A549 (cell line): ENCODE data around the gene UBE2S. TPM values are rescaled to one million over a fixed set of nuclear protein-coding genes. Genes with fewer than 3 reads are reported as not detected.

Experiments
- ATAC-seq, 2 experiments: fragments of 200-7000 bp in 1 of 2; fragments of >200 bp in 1 of 2; cut with Nextera tagmentation in 1 of 2; cut with Tn5 transposase in 1 of 2; 3 replicates each; pipeline versions ENCODE4 v1.8.0 to v1.9.1; 2018 to 2020; ENCODE audit warnings: mild to moderate bottlenecking in 1 of 2, moderate library complexity in 1 of 2
- CTCF ChIA-PET: fragments of 300-600 bp; sonication (Branson Sonifier 250); formaldehyde crosslinking; extraction: SDS; loops from one replicate; lab custom pipeline; 2021; ENCODE audit warnings: antibody characterized with exemption, inconsistent platforms; lab: Yijun Ruan, JAX
- POLR2A ChIA-PET: fragments of 350-600 bp; formaldehyde crosslinking; extraction: SDS; loops from one replicate; lab custom pipeline; 2021; ENCODE audit warnings: antibody characterized with exemption, inconsistent platforms; lab: Yijun Ruan, JAX
- DNase-seq, 2 experiments: peaks; one replicate each; pipeline versions ENCODE4 v3.0.0 to v3.0.0-alpha.2; 2011 to 2016; ENCODE audit warnings: low read depth in 1 of 2, low spot score in 1 of 2
- FAIRE-seq: peaks from 2 replicates; lab custom pipeline; 2011; peaks lifted over from hg19 to GRCh38; lab: Jason Lieb, UNC
- H3K27ac ChIP-seq, 2 experiments: fragments of >200 bp; sonication (Bioruptor Twin); formaldehyde crosslinking; 3 replicates each; pipeline ENCODE4 v1.5.1; 2016 to 2017
- H3K4me1 ChIP-seq: fragments of >200 bp; sonication (Bioruptor Twin); formaldehyde crosslinking; 3 replicates; pipeline ENCODE4 v1.6.1; 2016
- H3K4me2 ChIP-seq: fragments of >200 bp; sonication (Bioruptor Twin); formaldehyde crosslinking; 3 replicates; pipeline ENCODE4 v1.6.1; 2016
- H3K4me3 ChIP-seq: fragments of >200 bp; sonication (Bioruptor Twin); formaldehyde crosslinking; 3 replicates; pipeline ENCODE4 v1.5.1; 2016
- H3K9me3 ChIP-seq: fragments of >200 bp; sonication (Bioruptor Twin); formaldehyde crosslinking; 3 replicates; pipeline ENCODE4 v1.6.1; 2016
- BCL3 ChIP-seq: fragments of >200 bp; sonication (Bioruptor Twin); formaldehyde crosslinking; IDR thresholded peaks from 3 replicates; pipeline ENCODE4 v1.6.1; 2016
- CBX8 ChIP-seq: fragments of 200-600 bp; sonication (generic); IDR thresholded peaks from 2 replicates; pipeline ENCODE4 v1.6.1; 2016
- CHD4 ChIP-seq: fragments of 200-600 bp; sonication (generic); IDR thresholded peaks from 2 replicates; pipeline ENCODE4 v1.6.1; 2016; ENCODE audit warnings: antibody characterized with exemption, mild to moderate bottlenecking, borderline replicate concordance
- EHMT2 ChIP-seq: fragments of 200-600 bp; sonication (generic); IDR thresholded peaks from 2 replicates; pipeline ENCODE4 v1.6.1; 2016; ENCODE audit warnings: antibody characterized with exemption, low read depth, mild to moderate bottlenecking, moderate library complexity
- ELK1 ChIP-seq: fragments of 150-350 bp; IDR thresholded peaks from 2 replicates; pipeline ENCODE4 v1.6.1; 2014; ENCODE audit warnings: low read depth, mild to moderate bottlenecking, low read length
- EP300 ChIP-seq, 2 experiments: fragments of >200 bp; sonication (Bioruptor Twin); formaldehyde crosslinking; IDR thresholded peaks; 2 replicates in 1 of 2; 3 replicates in 1 of 2; pipeline ENCODE4 v1.6.1; 2016 to 2017
- HDAC2 ChIP-seq: fragments of 200-600 bp; sonication (generic); IDR thresholded peaks from 2 replicates; pipeline ENCODE4 v1.6.1; 2016
- HES2 ChIP-seq: fragments of >200 bp; sonication (Bioruptor Twin); formaldehyde crosslinking; IDR thresholded peaks from 2 replicates; pipeline ENCODE4 v1.6.1; 2016
- HEYL ChIP-seq: fragments of 250-450 bp; sonication (Bioruptor Pico); IDR thresholded peaks from 2 replicates; pipeline ENCODE4 v1.8.0; 2021; ENCODE audit warnings: mild to moderate bottlenecking, moderate library complexity
- HMGXB4 ChIP-seq: fragments of 250-450 bp; sonication (Bioruptor Pico); IDR thresholded peaks from 2 replicates; pipeline ENCODE4 v1.5.0; 2021; ENCODE audit warnings: mild to moderate bottlenecking, moderate library complexity, borderline replicate concordance
- HOXB13 ChIP-seq: fragments of 250-450 bp; sonication (Bioruptor Pico); IDR thresholded peaks from 2 replicates; pipeline ENCODE4 v1.5.0; 2020; ENCODE audit warnings: low read depth, mild to moderate bottlenecking, moderate library complexity
- JUN ChIP-seq, 2 experiments: fragments of >200 bp; sonication (Bioruptor Twin); formaldehyde crosslinking; IDR thresholded peaks; 2 replicates in 1 of 2; 3 replicates in 1 of 2; pipeline ENCODE4 v1.6.1; 2016 to 2017
- JUNB ChIP-seq: fragments of >200 bp; sonication (Bioruptor Twin); formaldehyde crosslinking; IDR thresholded peaks from 2 replicates; pipeline ENCODE4 v1.6.1; 2016
- KDM5A ChIP-seq: fragments of 200-600 bp; sonication (generic); IDR thresholded peaks from 2 replicates; pipeline ENCODE4 v1.6.1; 2016; ENCODE audit warnings: antibody characterized with exemption, mild to moderate bottlenecking
- MYC ChIP-seq: IDR thresholded peaks from 2 replicates; pipeline ENCODE4 v1.6.1; 2012; ENCODE audit warnings: mild to moderate bottlenecking, inconsistent platforms, low read length, improper control_type of control experiment, borderline replicate concordance
- NFE2L2 ChIP-seq: fragments of 150-350 bp; conservative IDR thresholded peaks from 2 replicates; pipeline ENCODE4 v1.6.1; 2014; ENCODE audit warnings: low read length
- NPAS2 ChIP-seq: fragments of 250-450 bp; sonication (Bioruptor Pico); IDR thresholded peaks from 2 replicates; pipeline ENCODE4 v1.8.0; 2022; ENCODE audit warnings: mild to moderate bottlenecking, moderate library complexity, borderline replicate concordance
- NR3C1 ChIP-seq: fragments of >200 bp; sonication (Bioruptor Twin); formaldehyde crosslinking; IDR thresholded peaks from 3 replicates; pipeline ENCODE4 v1.6.1; 2017
- RARB ChIP-seq: fragments of 250-450 bp; sonication (Bioruptor Pico); IDR thresholded peaks from 2 replicates; pipeline ENCODE4 v1.8.0; 2021; ENCODE audit warnings: mild to moderate bottlenecking, moderate library complexity
- SMC3 ChIP-seq: fragments of >200 bp; sonication (Bioruptor Twin); formaldehyde crosslinking; IDR thresholded peaks from 3 replicates; pipeline ENCODE4 v1.6.1; 2018; ENCODE audit warnings: inconsistent platforms
- SREBF2 ChIP-seq: fragments of 450-650 bp; IDR thresholded peaks from 2 replicates; pipeline ENCODE4 v1.6.1; 2014; ENCODE audit warnings: mild to moderate bottlenecking, moderate library complexity
- ZC3H11A ChIP-seq: fragments of 450-650 bp; IDR thresholded peaks from 2 replicates; pipeline ENCODE4 v1.6.1; 2014; ENCODE audit warnings: antibody characterized with exemption, mild to moderate bottlenecking
- ZNF302 ChIP-seq: fragments of 250-450 bp; sonication (Bioruptor Pico); IDR thresholded peaks from 2 replicates; pipeline ENCODE4 v1.9.0; 2021; ENCODE audit warnings: inconsistent platforms, mild to moderate bottlenecking, moderate library complexity
- ZSCAN20 ChIP-seq: fragments of 250-450 bp; sonication (Bioruptor Pico); IDR thresholded peaks from 2 replicates; pipeline ENCODE4 v1.8.0; 2022; ENCODE audit warnings: mild to moderate bottlenecking, moderate library complexity
- WGBS: methylation state at CpG from one replicate; pipeline ENCODE4 v1.1.6; 2017; ENCODE audit errors: missing lambda C conversion rate; 5-methylcytosine and 5-hydroxymethylcytosine counted together
- polyA plus RNA-seq, 4 experiments: library from polyadenylated mRNA; depleted of rRNA in 3 of 4; stranded (reverse); fragments of >200 nt; fragmentation: RNase III in 1 of 4; extraction: RNeasy Plus Mini Kit Qiagen cat#74134 plus additional on column Dnase treatment in 1 of 4; gene quantifications; 2 replicates in 3 of 4; 3 replicates in 1 of 4; pipeline ENCODE4 v1.2.3, GENCODE V29; 2011 to 2017
- TF ChIP-seq, protein P1 (sequence below): IDR thresholded peaks from 2 replicates; pipeline ENCODE4 v1.6.1; 2012
- TF ChIP-seq, protein P2 (sequence below): IDR thresholded peaks from 2 replicates; pipeline ENCODE4 v1.6.1; 2012; ENCODE audit warnings: low read depth, borderline replicate concordance

The UBE2S gene
- polyA plus RNA-seq, 2 of the 4 experiments (the other 2 are of a cell fraction), result 139 to 295 TPM

- TF ChIP-seq BCL3 (peak; percentile 63; the same call in 1 of the 3 replicates), JUN (IDR thresholded peaks at IDR 0.05) (peak; percentile 88 to 98; a peak in 4 of 5 replicates), HES2 (0 out of 2 replicates have a peak, but pooled peaks have one; percentile 8), JUNB (peak; percentile 85)
- TF ChIP-seq, protein P1, sequence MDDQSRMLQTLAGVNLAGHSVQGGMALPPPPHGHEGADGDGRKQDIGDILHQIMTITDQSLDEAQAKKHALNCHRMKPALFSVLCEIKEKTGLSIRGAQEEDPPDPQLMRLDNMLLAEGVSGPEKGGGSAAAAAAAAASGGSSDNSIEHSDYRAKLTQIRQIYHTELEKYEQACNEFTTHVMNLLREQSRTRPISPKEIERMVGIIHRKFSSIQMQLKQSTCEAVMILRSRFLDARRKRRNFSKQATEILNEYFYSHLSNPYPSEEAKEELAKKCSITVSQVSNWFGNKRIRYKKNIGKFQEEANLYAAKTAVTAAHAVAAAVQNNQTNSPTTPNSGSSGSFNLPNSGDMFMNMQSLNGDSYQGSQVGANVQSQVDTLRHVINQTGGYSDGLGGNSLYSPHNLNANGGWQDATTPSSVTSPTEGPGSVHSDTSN, result peak; percentile 81
- TF ChIP-seq, all 56 proteins: peak for 15
Observed at GRCh38 chr19:55373993-55374757, 33.4 kb downstream of the UBE2S start (continued).

DNA sequence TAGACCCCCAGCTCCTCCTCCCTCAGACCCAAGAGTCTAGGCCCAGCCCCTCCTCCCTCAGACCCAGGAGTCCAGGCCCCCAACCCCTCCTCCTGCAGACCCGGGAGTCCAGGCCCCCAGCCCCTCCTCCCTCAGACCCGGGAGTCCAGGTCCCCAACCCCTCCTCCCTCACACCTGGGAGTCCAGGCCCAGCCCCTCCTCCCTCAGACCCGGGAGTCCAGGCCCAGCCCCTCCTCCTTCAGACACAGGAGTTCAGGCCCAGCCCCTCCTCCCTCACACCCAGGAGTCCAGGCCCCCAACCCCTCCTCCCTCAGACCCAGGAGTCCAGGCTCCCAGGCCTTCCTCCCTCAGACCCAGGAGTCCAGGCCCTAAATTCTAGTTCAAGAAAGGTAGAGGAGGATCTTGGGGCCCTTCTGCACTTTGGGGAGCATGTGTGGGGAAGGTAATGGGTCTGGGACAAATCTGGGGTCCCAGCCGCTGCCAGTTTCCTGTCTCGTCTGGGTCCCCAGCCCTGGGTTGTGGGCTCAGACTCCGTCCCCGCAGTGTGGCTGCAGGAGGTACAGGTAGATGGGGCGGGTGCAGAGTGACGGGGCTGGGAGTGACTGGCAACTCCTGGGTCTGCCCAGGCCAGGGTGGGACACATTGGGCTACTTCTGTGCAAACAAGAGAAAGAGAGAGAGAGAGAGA, 34.1 kb downstream of the UBE2S start:
- Histone ChIP-seq H3K4me2 (peak overlapping the region; percentile 65), H3K4me1 (peaks cover 80% of the 10 kb centered on the region), H3K27ac (peak overlapping the region; percentile 91 to 96), H3K4me3 (0 out of 3 replicates have a peak overlapping the region, but pooled peaks have one; percentile 5), H3K9me3 (no peaks in the 10 kb centered on the region)
- ChIA-PET POLR2A (interaction anchor here (1.0 to 2.5 kb wide), 7 partner anchors 9 to 226 kb away, joined by 3 to 11 read pairs (median 5); partner anchors contain the start of genes FIZ1, GARIN5B, KMT5C and TMEM238), CTCF (interaction anchor here (0.7 to 2.6 kb wide), 5 partner anchors 11 to 131 kb away, joined by 4 to 20 read pairs (median 6); partner anchors contain the start of gene TMEM238)
- whole genome bisulfite sequencing, result 56% methylated on average over 6 of the region's 9 CpGs
- FAIRE-seq (no peak), ATAC-seq (peak; percentile 7 to 21), DNase-seq (peak in 1 of 2 experiments; percentile 87)
- TF ChIP-seq, protein P1, result peak; percentile 10; the same call in 1 of the 2 replicates
- TF ChIP-seq CHD4 (no peak), NFE2L2 (no peak), SREBF2 (no peak), HEYL (CRISPR knock-in tag) (no peak), HMGXB4 (CRISPR knock-in tag) (no peak), EHMT2 (no peak), HOXB13 (CRISPR knock-in tag) (0 out of 2 replicates have a peak, but pooled peaks have one; percentile 33), ZNF302 (CRISPR knock-in tag) (no peak), RARB (CRISPR knock-in tag) (no peak), MYC (no peak), KDM5A (no peak), EP300 (IDR thresholded peaks at IDR 0.05) (no peak), ZSCAN20 (CRISPR knock-in tag) (no peak), NR3C1 (no peak), NPAS2 (CRISPR knock-in tag) (no peak), ZC3H11A (no peak), ELK1 (no peak), HDAC2 (no peak), CBX8 (no peak), JUN (IDR thresholded peaks at IDR 0.05) (no peak), SMC3 (no peak)
- TF ChIP-seq, protein P2, sequence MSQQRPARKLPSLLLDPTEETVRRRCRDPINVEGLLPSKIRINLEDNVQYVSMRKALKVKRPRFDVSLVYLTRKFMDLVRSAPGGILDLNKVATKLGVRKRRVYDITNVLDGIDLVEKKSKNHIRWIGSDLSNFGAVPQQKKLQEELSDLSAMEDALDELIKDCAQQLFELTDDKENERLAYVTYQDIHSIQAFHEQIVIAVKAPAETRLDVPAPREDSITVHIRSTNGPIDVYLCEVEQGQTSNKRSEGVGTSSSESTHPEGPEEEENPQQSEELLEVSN, result no peak
